Osteoblast (primary cell): Measurements from ENCODE around the gene RIT2. TPM values are rescaled to one million over a fixed set of nuclear protein-coding genes. Genes with fewer than 3 reads are reported as not detected.

Source experiments
- DNase-seq: peaks from one replicate; pipeline ENCODE4 v3.0.0; 2011; ENCODE audit warnings: low spot score, mixed read lengths; ENCODE audit not compliant: insufficient read length; ENCODE audit errors: missing footprints
- H2AFZ ChIP-seq: 2 replicates; pipeline ENCODE4 v1.6.0; 2011; ENCODE audit warnings: mild to moderate bottlenecking, low read length
- H3K27ac ChIP-seq: 2 replicates; pipeline ENCODE4 v1.5.1; 2011; ENCODE audit warnings: mild to moderate bottlenecking, low read depth, low read length, moderate library complexity
- H3K27me3 ChIP-seq: 2 replicates; pipeline ENCODE4 v1.6.0; 2012; ENCODE audit warnings: mild to moderate bottlenecking, control low read depth, inconsistent platforms, low read length, moderate library complexity; ENCODE audit not compliant: insufficient read depth
- H3K36me3 ChIP-seq: 2 replicates; pipeline ENCODE4 v1.5.1; 2011; ENCODE audit warnings: mild to moderate bottlenecking, low read length, control low read depth, moderate library complexity; ENCODE audit not compliant: insufficient read depth
- H3K4me1 ChIP-seq: 2 replicates; pipeline ENCODE4 v1.5.1; 2011; ENCODE audit warnings: mild to moderate bottlenecking, low read length, control low read depth, moderate library complexity; ENCODE audit not compliant: insufficient read depth
- H3K4me2 ChIP-seq: 2 replicates; pipeline ENCODE4 v1.6.0; 2011; ENCODE audit warnings: mild to moderate bottlenecking, low read length; ENCODE audit not compliant: insufficient read depth
- H3K4me3 ChIP-seq: fragments of 200-600 bp; sonication (generic); 3 replicates; pipeline ENCODE4 v1.5.1; 2012; ENCODE audit warnings: mild to moderate bottlenecking, low read length, inconsistent platforms; ENCODE audit not compliant: insufficient read depth
- H3K79me2 ChIP-seq: 2 replicates; pipeline ENCODE4 v1.6.0; 2012; ENCODE audit warnings: mild to moderate bottlenecking, low read length, control low read depth, inconsistent platforms; ENCODE audit not compliant: insufficient read depth
- H3K9me3 ChIP-seq: 2 replicates; pipeline ENCODE4 v1.5.1; 2011; ENCODE audit warnings: low read depth, low read length, control low read depth
- H4K20me1 ChIP-seq: 2 replicates; pipeline ENCODE4 v1.6.0; 2012; ENCODE audit warnings: mild to moderate bottlenecking, low read length, control low read depth; ENCODE audit not compliant: insufficient read depth
- CTCF ChIP-seq: IDR thresholded peaks from 2 replicates; pipeline ENCODE4 v1.5.1; 2011; ENCODE audit warnings: mild to moderate bottlenecking, low read depth, low read length, moderate library complexity; ENCODE audit errors: extremely low read depth
- total RNA-seq: library from RNA; depleted of rRNA; stranded (reverse); fragments of >200 nt; gene quantifications from 2 replicates; pipeline ENCODE4 v1.2.3, GENCODE V29; 2012

Gene RIT2
- total RNA-seq, 1 donor, result not detected

DNA sequence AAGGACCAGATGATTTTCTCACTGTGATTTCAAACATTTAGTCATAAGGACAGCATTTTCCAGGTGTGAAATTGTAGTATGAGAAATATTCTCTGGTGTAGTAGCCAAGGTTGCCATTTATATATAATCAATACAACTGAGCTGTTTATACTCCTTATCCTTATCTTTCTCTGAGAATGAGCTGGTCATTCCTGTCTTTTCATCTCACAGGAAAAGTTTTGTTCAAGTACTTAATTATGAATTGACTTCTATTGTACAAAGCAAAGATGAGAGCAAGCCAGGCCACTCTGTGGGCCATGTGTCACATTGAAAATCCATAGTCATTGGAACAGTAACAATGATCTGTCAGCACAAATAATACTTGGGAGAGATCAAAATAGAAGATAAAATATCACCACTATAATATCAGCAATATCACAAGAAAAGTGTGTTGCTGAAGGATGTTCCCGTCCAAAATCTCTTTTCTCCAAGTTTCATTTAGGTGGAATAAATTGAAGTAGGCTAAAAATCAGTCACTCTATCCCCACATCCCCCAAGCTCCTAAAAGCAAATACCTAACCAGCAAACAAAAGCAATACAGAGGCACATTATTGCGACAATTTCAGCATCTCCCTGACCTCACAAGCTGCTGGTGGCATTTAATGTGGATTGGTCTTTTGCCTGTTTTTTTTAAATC lies 2.1 kb downstream of the RIT2 start:
- Histone ChIP-seq H3K27me3 (no peaks in the 10 kb centered on the region), H3K36me3 (no peaks in the 10 kb centered on the region), H3K79me2 (no peaks in the 10 kb centered on the region), H2AFZ (no peak overlapping the region), H4K20me1 (no peaks in the 10 kb centered on the region), H3K4me1 (no peaks in the 10 kb centered on the region), H3K9me3 (no peaks in the 10 kb centered on the region), H3K4me3 (no peak overlapping the region), H3K27ac (no peak overlapping the region), H3K4me2 (no peak overlapping the region)
- no peak for DNase-seq
- no peak for TF ChIP-seq CTCF

GRCh38 chr18:43108882-43109281 lies 6.6 kb downstream of the RIT2 start:
- Histone ChIP-seq H3K36me3 (no peaks in the 10 kb centered on the region), H3K27ac (no peak overlapping the region), H3K9me3 (no peaks in the 10 kb centered on the region), H4K20me1 (no peaks in the 10 kb centered on the region), H2AFZ (no peak overlapping the region), H3K4me1 (no peaks in the 10 kb centered on the region), H3K4me3 (no peak overlapping the region), H3K79me2 (no peaks in the 10 kb centered on the region), H3K27me3 (no peaks in the 10 kb centered on the region), H3K4me2 (no peak overlapping the region)
- TF ChIP-seq CTCF, result no peak
- no peak for DNase-seq

GRCh38 chr18:43108469-43108868 lies 7.0 kb downstream of the RIT2 start:
- Histone ChIP-seq H3K4me1 (no peaks in the 10 kb centered on the region), H4K20me1 (no peaks in the 10 kb centered on the region), H3K4me3 (no peak overlapping the region), H3K27ac (no peak overlapping the region), H3K27me3 (no peaks in the 10 kb centered on the region), H3K36me3 (no peaks in the 10 kb centered on the region), H3K79me2 (no peaks in the 10 kb centered on the region), H3K4me2 (no peak overlapping the region), H2AFZ (no peak overlapping the region), H3K9me3 (no peaks in the 10 kb centered on the region)
- TF ChIP-seq CTCF, result no peak
- DNase-seq, result no peak

- Histone ChIP-seq H3K4me2 (no peak overlapping the region), H3K36me3 (no peaks in the 10 kb centered on the region), H3K27ac (no peak overlapping the region), H4K20me1 (no peaks in the 10 kb centered on the region), H3K79me2 (no peaks in the 10 kb centered on the region), H3K4me3 (no peak overlapping the region), H3K4me1 (no peaks in the 10 kb centered on the region), H3K9me3 (no peaks in the 10 kb centered on the region), H2AFZ (no peak overlapping the region), H3K27me3 (no peaks in the 10 kb centered on the region)
- TF ChIP-seq CTCF, result no peak
- DNase-seq, result no peak
Measured at GRCh38 chr18:43093646-43094045, 21.8 kb downstream of the RIT2 start.
